GM15510 (cell line): ENCODE measurements around the gene CACNA2D4.

Source experiments
- POLR2A ChIP-seq: IDR thresholded peaks from 3 replicates; pipeline ENCODE4 v1.6.1; 2011; ENCODE audit warnings: borderline replicate concordance; ENCODE audit not compliant: insufficient read length; ENCODE audit errors: extremely low read depth

CACNA2D4 gene

DNA sequence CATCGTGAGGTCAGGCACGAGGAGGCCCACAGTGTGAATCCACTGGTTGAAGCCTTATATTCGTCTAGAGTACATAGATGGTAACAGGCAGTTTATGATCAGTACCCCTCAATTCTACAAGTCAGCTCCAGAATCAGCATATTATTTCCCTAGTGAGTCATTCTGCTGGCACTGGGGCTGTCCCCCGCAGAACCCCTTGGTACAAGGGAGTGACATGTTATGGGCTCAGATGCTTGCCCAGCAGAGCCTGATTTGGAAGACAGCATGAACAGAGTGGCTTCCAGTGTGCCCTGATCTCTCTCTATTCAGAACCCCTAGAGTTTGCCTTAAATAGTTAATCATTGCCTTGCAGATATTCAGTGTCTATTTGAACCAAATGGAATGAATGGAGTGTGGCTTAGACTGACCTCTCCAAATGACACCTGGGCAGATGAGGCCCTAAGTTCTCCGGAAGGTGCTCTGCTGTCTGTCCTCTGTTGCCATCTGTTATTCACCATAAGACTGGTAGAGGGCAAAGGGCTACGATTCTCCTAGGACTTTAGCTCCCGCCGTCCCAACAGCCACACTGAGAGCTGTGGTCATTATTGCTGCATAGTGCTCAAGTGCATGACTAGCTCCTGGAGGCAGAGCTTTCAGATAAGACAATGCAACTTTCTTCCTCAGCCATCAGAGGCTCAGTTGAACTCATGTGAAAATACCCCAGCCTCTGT lies 41.1 kb downstream of the CACNA2D4 start:
- TF ChIP-seq POLR2A, result no peak

- TF ChIP-seq POLR2A, result no peak
These were observed 42.4 kb downstream of the CACNA2D4 start for GRCh38 chr12:1876086-1876485.

DNA sequence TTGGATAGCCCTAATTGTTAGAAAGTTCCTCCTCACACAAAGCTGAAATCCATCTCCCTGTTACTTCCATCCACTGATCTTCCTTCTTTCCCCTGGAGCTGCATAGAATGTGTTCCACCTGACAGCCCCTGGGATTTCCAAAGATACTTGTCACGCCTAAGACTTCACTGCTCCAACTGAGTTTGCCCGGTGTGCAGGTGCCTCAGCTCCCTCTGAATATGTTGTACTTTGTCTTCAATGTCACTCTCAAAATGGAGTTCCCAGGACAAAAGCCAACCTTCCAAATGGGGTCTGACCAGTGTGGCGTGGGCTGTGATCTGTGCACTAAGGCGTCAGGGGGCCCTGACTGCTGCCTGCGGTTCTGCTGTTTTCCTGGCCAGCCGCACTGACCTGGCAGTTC lies 42.8 kb downstream of the CACNA2D4 start:
- no peak for TF ChIP-seq POLR2A

GRCh38 chr12:1873531-1874510 lies 44.6 kb downstream of the CACNA2D4 start:
- no peak for TF ChIP-seq POLR2A

GRCh38 chr12:1872448-1872847 lies 46.0 kb downstream of the CACNA2D4 start:
- TF ChIP-seq POLR2A, result no peak

DNA sequence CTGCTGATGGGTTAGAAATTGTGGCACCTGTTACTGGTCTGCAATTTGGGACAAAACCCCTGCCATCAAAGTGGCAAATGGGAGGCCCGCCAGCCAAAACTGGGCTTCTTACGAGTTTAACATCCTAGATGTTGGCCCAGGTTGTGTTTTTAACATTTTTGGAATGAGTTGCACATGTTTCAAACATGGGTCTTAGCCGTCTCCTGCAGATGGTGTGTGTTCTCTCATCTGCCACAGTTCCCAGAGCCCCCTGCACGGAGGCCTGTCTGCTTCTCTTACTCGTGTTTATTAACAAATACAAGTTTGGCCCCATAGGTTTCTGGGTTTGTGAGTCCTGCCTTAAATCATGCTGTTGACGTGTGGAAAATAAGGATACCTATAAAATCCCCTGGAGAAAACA lies 46.5 kb downstream of the CACNA2D4 start:
- TF ChIP-seq POLR2A, result no peak

DNA sequence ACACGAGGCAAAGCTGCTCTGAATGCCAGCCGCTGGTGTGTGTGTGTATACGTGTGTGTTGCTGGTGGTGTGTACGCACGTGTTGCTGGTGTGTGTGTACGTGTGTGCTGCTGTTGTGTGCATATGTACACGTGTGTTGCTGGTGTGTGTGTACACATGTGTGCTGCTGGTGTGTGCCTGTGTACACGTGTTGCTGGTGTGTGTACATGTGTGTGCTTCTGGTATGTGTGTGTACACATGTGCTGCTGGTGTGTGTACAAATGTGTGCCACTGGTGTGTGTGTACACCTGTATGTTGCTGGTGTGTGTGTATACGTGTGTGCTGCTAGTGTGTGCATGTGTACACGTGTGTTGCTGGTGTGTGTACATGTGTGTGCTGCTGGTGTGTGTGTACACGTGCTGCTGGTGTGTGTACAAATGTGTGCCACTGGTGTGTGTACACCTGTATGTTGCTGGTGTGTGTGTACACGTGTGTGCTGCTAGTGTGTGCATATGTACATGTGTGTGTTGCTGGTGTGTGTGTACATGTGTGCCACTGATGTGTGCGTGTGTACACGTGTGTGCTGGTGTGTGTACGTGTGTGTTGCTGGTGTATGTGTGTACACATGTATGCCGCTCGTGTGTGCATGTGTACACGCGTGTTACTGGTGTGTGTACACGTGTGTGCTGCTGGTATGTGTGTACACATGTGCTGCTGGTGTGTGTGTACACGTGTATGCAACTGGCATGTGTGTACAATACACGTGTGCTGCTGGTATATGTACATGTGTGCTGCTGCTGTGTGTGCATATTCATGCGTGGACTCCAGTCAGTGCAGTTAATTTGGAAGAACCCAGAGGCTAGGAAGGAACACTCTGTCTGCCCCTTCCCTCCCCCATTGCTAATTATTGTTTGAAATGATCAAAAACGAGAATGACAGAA lies 47.2 kb downstream of the CACNA2D4 start:
- no peak for TF ChIP-seq POLR2A

- TF ChIP-seq POLR2A, result no peak
These were observed 48.4 kb downstream of the CACNA2D4 start for GRCh38 chr12:1870086-1870485.

DNA sequence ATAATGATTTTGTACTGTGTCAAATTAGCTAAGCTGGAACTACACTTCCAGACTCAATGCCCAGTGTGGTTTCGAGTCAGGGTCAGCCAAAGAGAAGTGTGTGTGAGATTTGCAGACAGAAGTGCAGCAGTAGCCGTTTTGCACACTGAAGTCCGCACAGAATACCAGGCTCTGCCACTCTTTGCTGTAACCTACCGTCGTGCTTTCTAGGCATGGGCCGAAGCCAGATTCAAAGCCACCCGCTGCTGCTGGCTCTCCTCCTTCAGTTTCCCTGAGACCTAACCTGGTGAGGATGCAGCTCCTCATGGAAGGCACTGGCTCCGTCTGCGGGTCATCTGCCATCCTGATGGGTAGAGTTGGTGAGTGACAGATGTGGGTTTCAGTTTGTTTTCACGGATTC lies 49.3 kb downstream of the CACNA2D4 start:
- TF ChIP-seq POLR2A, result no peak

- no peak for TF ChIP-seq POLR2A
These were observed 53.1 kb downstream of the CACNA2D4 start for GRCh38 chr12:1865284-1865866.

GRCh38 chr12:1864867-1865266 lies 53.6 kb downstream of the CACNA2D4 start:
- TF ChIP-seq POLR2A, result no peak

GRCh38 chr12:1864456-1864855 lies 54.0 kb downstream of the CACNA2D4 start:
- TF ChIP-seq POLR2A, result no peak

- no peak for TF ChIP-seq POLR2A
These were observed 54.6 kb downstream of the CACNA2D4 start for GRCh38 chr12:1863823-1864222.

DNA sequence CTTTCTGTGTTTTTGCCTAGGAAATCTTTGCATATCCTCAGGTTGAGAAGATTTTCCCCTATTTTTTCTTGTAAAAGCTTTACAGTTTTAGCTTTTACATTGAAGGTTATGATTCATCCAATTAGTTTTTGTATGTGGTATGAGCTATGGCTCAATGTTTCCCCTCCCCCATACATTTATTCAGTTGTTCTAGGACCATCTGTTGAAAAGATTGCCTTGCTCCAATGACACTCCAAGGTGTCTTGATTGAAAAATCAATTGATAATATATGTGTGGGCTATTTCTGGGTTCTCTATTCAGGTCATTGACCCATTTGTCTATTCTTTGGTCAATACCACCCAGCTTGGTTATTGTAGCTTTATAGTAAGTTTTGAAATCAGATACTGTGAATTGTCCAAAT lies 55.5 kb downstream of the CACNA2D4 start:
- TF ChIP-seq POLR2A, result no peak

DNA sequence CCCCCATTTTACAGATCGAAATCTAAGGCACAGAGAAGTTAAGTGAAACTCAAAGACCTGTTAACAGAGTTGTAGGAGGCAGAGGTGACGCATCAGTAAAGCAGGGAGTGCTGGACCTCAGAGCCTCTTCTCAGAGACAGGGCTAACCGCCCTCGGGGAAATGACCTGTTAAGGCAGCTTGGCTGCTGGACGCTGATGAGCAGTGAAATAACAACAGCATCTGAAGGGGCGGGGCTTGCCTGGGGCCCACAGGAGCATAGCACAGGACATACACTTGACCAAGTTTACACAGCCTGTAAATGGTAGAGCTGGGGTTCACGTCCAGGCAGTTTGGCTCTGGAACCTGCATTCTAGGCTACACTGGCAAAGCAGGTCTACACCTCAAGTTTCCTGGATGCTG lies 58.8 kb downstream of the CACNA2D4 start:
- no peak for TF ChIP-seq POLR2A

GRCh38 chr12:1858456-1858855 lies 60.0 kb downstream of the CACNA2D4 start:
- no peak for TF ChIP-seq POLR2A
